SK-N-SH treated with all-trans-retinoic acid at 6 μM for 48 hours (cell line): ENCODE data around the gene CCDC117.

Experiments
- ATAC-seq: fragments of 200-7000 bp; cut with Tn5 transposase; 3 replicates; pipeline ENCODE4 v1.9.1; 2020; ENCODE audit warnings: mild to moderate bottlenecking, moderate library complexity
- ARNTL ChIP-seq: fragments of 450-650 bp; formaldehyde crosslinking; IDR thresholded peaks from 2 replicates; pipeline ENCODE4 v1.5.0; 2020; ENCODE audit warnings: low read depth, mild to moderate bottlenecking, moderate library complexity, borderline replicate concordance
- BACH2 ChIP-seq: fragments of 250-450 bp; sonication (Bioruptor Pico); IDR thresholded peaks from 2 replicates; pipeline ENCODE4 v1.9.0; 2021; ENCODE audit warnings: mild to moderate bottlenecking, borderline replicate concordance
- CSDC2 ChIP-seq: fragments of 250-450 bp; sonication (Bioruptor Pico); IDR thresholded peaks from 2 replicates; pipeline ENCODE4 v1.5.0; 2020; ENCODE audit warnings: mild to moderate bottlenecking, moderate library complexity
- CSRNP3 ChIP-seq: fragments of 250-450 bp; sonication (Bioruptor Pico); IDR thresholded peaks from 2 replicates; pipeline ENCODE4 v1.5.1; 2021; ENCODE audit warnings: mild to moderate bottlenecking, moderate library complexity
- ESRRG ChIP-seq: fragments of 250-450 bp; sonication (Bioruptor Pico); IDR thresholded peaks from 2 replicates; pipeline ENCODE4 v1.6.1; 2021; ENCODE audit warnings: mild to moderate bottlenecking
- GLIS3 ChIP-seq: fragments of 250-450 bp; sonication (Bioruptor Pico); IDR thresholded peaks from 2 replicates; pipeline ENCODE4 v1.5.0; 2020; ENCODE audit warnings: mild to moderate bottlenecking, moderate library complexity
- ISL1 ChIP-seq: fragments of 250-450 bp; sonication (Bioruptor Pico); IDR thresholded peaks from 2 replicates; pipeline ENCODE4 v2.1.2; 2022; ENCODE audit warnings: mild to moderate bottlenecking, moderate library complexity
- OSR1 ChIP-seq: fragments of 250-450 bp; sonication (Bioruptor Pico); IDR thresholded peaks from 2 replicates; pipeline ENCODE4 v1.8.0; 2022; ENCODE audit warnings: moderate library complexity, mild to moderate bottlenecking, inconsistent platforms
- PATZ1 ChIP-seq: fragments of 250-450 bp; sonication (Bioruptor Pico); IDR thresholded peaks from 2 replicates; pipeline ENCODE4 v1.8.0; 2020; ENCODE audit warnings: mild to moderate bottlenecking, moderate library complexity, borderline replicate concordance
- POU6F1 ChIP-seq: fragments of 250-450 bp; sonication (Bioruptor Pico); IDR thresholded peaks from 2 replicates; pipeline ENCODE4 v1.8.0; 2021; ENCODE audit warnings: low read depth, mild to moderate bottlenecking, moderate library complexity, borderline replicate concordance
- PPARA ChIP-seq: fragments of 250-450 bp; sonication (Bioruptor Pico); IDR thresholded peaks from 2 replicates; pipeline ENCODE4 v1.5.0; 2020; ENCODE audit warnings: mild to moderate bottlenecking, borderline replicate concordance
- RARB ChIP-seq: fragments of 250-450 bp; sonication (Bioruptor Pico); IDR thresholded peaks from 2 replicates; pipeline ENCODE4 v1.8.0; 2021; ENCODE audit warnings: mild to moderate bottlenecking, moderate library complexity
- SNAI2 ChIP-seq: fragments of 250-450 bp; sonication (Bioruptor Pico); IDR thresholded peaks from 2 replicates; pipeline ENCODE4 v1.5.0; 2020; ENCODE audit warnings: mild to moderate bottlenecking, moderate library complexity
- TCF4 ChIP-seq: fragments of 250-450 bp; sonication (Bioruptor Pico); IDR thresholded peaks from 2 replicates; pipeline ENCODE4 v1.8.0; 2021; ENCODE audit warnings: mild to moderate bottlenecking, moderate library complexity, borderline replicate concordance
- TOX ChIP-seq: fragments of 250-450 bp; sonication (Bioruptor Pico); IDR thresholded peaks from 2 replicates; pipeline ENCODE4 v1.8.0; 2021; ENCODE audit warnings: mild to moderate bottlenecking, moderate library complexity, borderline replicate concordance
- ZC3H10 ChIP-seq: fragments of 250-450 bp; sonication (Bioruptor Pico); IDR thresholded peaks from 2 replicates; pipeline ENCODE4 v1.5.1; 2021; ENCODE audit warnings: mild to moderate bottlenecking, moderate library complexity
- ZFP3 ChIP-seq: fragments of 250-450 bp; sonication (Bioruptor Pico); IDR thresholded peaks from 2 replicates; pipeline ENCODE4 v1.5.0; 2020; ENCODE audit warnings: mild to moderate bottlenecking, moderate library complexity
- ZFP30 ChIP-seq: fragments of 450-650 bp; formaldehyde crosslinking; IDR thresholded peaks from 2 replicates; pipeline ENCODE4 v1.5.0; 2022; ENCODE audit warnings: mild to moderate bottlenecking, moderate library complexity
- ZNF565 ChIP-seq: fragments of 450-650 bp; formaldehyde crosslinking; conservative IDR thresholded peaks from 2 replicates; pipeline ENCODE4 v1.5.0; 2020; ENCODE audit warnings: low read depth, mild to moderate bottlenecking, moderate library complexity
- ZNF70 ChIP-seq: fragments of 450-650 bp; formaldehyde crosslinking; IDR thresholded peaks from 2 replicates; pipeline ENCODE4 v1.5.0; 2020; ENCODE audit warnings: mild to moderate bottlenecking, moderate library complexity
- ZNF8 ChIP-seq: fragments of 450-650 bp; formaldehyde crosslinking; IDR thresholded peaks from 2 replicates; pipeline ENCODE4 v1.5.0; 2020; ENCODE audit warnings: mild to moderate bottlenecking, moderate library complexity
- TF ChIP-seq, protein P1 (sequence below): fragments of 250-450 bp; sonication (Bioruptor Pico); IDR thresholded peaks from 2 replicates; pipeline ENCODE4 v1.5.1; 2020; ENCODE audit warnings: low read depth, mild to moderate bottlenecking, moderate library complexity

CCDC117 gene

DNA sequence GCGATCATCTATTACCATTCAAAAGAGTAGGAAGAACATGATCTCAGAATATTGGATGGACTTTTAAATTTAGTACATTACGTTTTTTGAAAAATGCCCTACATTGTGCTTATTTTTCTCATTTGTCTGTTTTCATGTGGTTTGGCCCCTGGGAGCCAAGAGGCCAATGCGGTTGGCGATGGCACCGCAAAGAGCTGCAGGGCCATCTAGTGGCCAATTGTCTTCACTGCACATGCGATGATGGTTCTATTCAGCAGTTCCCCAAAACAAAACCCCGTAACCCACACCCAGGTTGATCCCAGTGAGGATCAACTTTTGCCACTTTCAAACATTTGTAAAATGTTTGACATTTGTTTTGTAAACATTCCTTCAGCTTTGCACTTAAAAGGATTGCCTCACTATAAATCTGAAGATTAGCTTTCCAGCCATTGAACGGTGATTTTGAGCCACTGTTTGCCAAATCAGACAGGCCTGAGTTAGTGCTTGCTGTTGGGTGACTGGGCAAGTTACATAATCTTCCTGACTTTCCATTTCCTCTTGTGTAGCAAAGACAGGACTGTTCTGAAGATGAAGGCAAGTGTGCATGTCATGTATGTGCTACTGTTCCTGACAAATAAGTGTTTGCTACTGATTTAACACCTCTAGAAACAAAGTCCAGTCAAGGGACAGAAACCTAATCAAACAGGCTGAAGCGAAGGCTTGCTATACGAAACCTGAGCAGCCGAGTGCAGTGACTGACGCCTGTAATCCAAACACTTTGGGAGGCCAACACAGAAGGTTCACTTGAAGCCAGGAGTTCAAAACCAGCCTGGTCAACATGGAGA, 57.1 kb downstream of the CCDC117 start:
- ATAC-seq, result peak; percentile 93
- no peak for TF ChIP-seq TCF4
- TF ChIP-seq ISL1 (CRISPR knock-in tag), result no peak
- TF ChIP-seq ZFP3 (CRISPR knock-in tag), result no peak
- no peak for TF ChIP-seq PPARA (CRISPR knock-in tag)
- TF ChIP-seq BACH2 (CRISPR knock-in tag), result no peak
- TF ChIP-seq, protein P1, sequence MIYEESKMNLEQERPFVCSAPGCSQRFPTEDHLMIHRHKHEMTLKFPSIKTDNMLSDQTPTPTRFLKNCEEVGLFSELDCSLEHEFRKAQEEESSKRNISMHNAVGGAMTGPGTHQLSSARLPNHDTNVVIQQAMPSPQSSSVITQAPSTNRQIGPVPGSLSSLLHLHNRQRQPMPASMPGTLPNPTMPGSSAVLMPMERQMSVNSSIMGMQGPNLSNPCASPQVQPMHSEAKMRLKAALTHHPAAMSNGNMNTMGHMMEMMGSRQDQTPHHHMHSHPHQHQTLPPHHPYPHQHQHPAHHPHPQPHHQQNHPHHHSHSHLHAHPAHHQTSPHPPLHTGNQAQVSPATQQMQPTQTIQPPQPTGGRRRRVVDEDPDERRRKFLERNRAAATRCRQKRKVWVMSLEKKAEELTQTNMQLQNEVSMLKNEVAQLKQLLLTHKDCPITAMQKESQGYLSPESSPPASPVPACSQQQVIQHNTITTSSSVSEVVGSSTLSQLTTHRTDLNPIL (CRISPR knock-in tag), result no peak
- no peak for TF ChIP-seq CSDC2 (CRISPR knock-in tag)
- no peak for TF ChIP-seq ZC3H10 (CRISPR knock-in tag)
- no peak for TF ChIP-seq ARNTL (CRISPR knock-in tag)
- TF ChIP-seq ESRRG, result no peak
- TF ChIP-seq, all 23 proteins: peak for 0

- TF ChIP-seq ZC3H10 (CRISPR knock-in tag), result no peak
- no peak for TF ChIP-seq GLIS3 (CRISPR knock-in tag)
- TF ChIP-seq SNAI2 (CRISPR knock-in tag), result no peak
- TF ChIP-seq CSRNP3 (CRISPR knock-in tag), result no peak
- no peak for TF ChIP-seq RARB (CRISPR knock-in tag)
- no peak for TF ChIP-seq BACH2 (CRISPR knock-in tag)
- no peak for TF ChIP-seq ZFP30 (CRISPR knock-in tag)
- TF ChIP-seq PPARA (CRISPR knock-in tag), result no peak
- no peak for TF ChIP-seq TCF4
- TF ChIP-seq ZNF565, result no peak
- no peak for TF ChIP-seq ESRRG
- no peak for TF ChIP-seq ISL1 (CRISPR knock-in tag)
- no peak for TF ChIP-seq POU6F1 (CRISPR knock-in tag)
- no peak for TF ChIP-seq ZNF70 (CRISPR knock-in tag)
- no peak for TF ChIP-seq OSR1
- TF ChIP-seq ZFP3 (CRISPR knock-in tag), result no peak
- TF ChIP-seq PATZ1, result no peak
- no peak for TF ChIP-seq ARNTL (CRISPR knock-in tag)
- TF ChIP-seq ZNF8, result no peak
- ATAC-seq, result no peak
These were observed 57.9 kb downstream of the CCDC117 start for GRCh38 chr22:28830441-28830840.

- no peak for ATAC-seq
- no peak for TF ChIP-seq SNAI2 (CRISPR knock-in tag)
- no peak for TF ChIP-seq PATZ1
- no peak for TF ChIP-seq PPARA (CRISPR knock-in tag)
- TF ChIP-seq TOX (CRISPR knock-in tag), result no peak
- TF ChIP-seq CSRNP3 (CRISPR knock-in tag), result no peak
- TF ChIP-seq GLIS3 (CRISPR knock-in tag), result no peak
- no peak for TF ChIP-seq ZNF8
- TF ChIP-seq POU6F1 (CRISPR knock-in tag), result no peak
- no peak for TF ChIP-seq CSDC2 (CRISPR knock-in tag)
- no peak for TF ChIP-seq ESRRG
- no peak for TF ChIP-seq ZNF565
- no peak for TF ChIP-seq ISL1 (CRISPR knock-in tag)
- no peak for TF ChIP-seq RARB (CRISPR knock-in tag)
- no peak for TF ChIP-seq ZFP3 (CRISPR knock-in tag)
- TF ChIP-seq ZNF70 (CRISPR knock-in tag), result no peak
- TF ChIP-seq BACH2 (CRISPR knock-in tag), result no peak
These were observed 58.9 kb downstream of the CCDC117 start for GRCh38 chr22:28831140-28832072.
